Measurements from ENCODE around the gene E4F1.
A peak's percentile ranks its signal among the peaks of the same experiment; 100 is the strongest.
"Not testable (repeated sequence)": the region's sequence is repeated elsewhere in the genome, so short reads cannot be mapped to it uniquely, and the experiment has no call there.

Gene E4F1

DNA sequence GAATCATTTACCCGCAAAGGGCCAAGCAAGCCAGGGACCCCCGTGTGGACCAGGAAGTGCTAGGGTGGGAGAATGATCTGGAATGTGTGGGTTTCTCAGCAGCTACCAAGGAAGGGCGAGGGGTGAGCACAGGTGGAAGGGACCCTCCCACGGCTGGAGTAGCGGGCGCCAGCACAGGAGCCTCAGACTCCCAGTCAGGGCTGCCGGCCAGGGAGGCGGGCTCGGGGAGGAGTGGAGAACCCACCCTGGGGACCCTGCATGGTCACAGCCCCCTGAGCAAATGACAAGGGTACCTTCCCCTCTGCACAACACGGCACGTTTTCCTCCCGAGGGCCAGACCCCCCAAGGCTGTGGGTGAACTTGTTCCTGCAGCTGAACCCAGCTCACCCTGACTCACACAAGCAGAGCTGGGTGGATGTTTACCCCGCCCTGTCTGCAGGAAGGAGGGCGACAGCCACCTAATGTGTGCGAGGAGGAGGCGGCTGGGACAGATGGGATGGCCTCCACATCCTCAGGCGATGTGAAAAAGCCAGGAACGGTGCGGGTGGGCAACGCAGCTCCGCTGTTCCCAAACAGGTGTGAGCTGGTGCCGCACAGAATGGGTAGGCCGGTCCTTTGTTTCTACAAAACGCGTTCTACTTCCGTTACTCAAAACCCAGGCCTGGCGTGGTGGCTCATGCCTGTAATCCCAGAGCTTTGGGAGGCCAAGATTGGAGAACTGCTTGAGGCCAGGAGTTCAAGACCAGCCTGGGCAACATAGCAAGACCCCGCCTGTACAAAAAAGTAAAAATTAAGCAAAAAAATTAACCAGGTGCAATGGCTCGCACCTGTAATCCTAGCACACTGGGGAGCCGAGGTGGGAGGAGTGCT lies 21.8 kb downstream of the E4F1 start:
- DNase-seq, result no peak

DNA sequence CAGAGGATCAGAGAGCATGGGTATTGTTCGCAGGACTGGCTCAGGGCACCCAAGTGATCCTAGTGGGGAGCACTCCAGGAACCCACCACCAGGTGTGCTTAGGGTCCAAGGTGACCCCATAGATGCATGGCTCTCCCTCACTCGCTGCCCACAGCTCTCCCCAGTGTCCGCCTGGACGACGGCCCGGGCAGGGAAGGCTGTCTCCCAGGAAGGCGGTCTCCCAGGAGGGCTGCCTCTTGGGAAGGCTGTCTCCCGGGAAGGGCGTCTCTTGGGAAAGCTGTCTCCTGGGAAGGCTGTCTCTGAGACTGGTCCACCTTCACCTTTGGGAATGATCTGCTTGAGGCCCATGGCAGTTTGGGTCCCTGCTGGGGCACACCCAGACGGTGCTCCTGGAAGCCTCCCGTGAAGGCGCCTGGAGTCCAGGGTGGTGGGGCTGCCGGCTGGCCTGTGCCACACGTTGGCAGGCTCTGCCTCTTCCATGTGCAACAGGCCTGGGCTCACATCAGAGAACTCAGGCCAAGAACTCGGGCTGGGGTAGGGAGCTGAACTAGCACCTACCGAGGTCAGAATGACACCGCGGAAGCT lies 23.0 kb downstream of the E4F1 start:
- no peak for DNase-seq

DNA sequence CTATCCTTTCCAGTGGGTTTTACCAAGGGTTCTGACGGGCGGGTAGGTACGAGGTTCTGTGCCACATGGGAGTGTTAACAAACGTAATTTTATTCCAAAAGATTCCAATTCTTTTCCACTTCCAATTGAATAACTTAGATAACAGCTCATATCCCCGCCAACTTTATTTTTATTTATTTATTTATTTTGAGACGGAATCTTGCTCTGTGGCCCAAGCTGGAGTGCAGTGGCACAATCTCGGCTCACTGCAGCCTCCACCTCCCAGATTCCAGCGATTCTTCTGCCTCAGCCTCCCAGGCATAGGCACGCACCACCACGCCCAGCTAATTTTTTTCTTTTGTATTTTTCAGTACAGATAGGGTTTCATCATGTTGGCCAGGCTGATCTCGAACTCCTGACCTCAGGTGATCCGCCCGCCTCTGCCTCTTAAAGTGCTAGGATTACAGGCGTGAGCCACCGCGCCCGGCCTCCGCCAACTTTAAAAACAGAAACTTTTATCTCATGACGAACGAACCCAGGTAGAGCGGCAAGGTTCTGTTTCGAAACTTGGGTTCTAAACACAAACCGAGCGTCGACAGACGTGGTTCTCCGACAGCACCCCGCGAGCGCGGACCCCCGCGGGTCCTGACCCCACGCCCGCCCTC lies 27.4 kb downstream of the E4F1 start:
- DNase-seq, result no peak

DNA sequence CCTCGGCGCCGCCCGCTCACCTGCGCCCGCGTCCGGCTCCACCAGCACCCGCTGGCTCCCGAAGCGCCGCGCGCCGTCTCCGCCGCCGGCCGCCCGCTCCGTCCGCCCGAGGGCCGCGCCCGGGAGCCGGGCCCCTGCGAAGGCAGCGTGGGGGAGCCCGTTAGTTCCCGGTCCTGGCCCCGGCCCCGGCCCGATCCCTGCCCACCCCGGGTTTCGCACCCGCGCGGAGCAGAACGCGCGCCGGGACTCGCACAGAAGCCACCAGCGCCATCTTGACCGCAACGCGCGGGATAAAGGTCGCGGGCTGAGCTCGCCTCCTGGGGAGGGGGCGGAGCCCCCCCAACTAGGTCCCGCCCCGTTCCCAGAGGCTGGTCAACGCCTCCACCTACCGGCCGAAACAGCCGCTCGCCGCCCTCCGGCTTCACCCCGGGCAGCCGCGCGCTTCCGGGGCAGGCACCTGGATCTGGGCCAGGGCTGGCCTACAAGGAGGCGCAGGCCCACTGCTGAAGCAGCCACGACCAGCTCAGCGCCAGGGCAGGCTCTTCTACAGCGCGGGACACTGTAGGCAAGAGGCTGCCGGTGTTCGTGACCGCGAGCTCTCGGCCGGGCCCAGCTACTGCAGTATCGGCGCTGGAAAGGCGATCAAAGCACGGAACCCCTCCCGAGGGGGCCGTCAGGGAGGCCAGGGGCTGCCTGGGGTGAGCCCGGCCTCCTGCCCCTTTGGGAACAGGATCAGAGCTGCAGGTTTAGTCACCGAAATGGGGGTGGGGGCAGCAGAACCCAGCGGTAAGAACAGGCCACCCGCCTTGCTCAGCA lies 28.1 kb downstream of the E4F1 start, which contains the start of gene ECI1:
ECI1 (minus strand) TSS at position 292 of the 816 bp plus-strand sequence; CDS start at position 271, 21 bp downstream.
- DNase-seq, result peak; percentile 86 to 90

DNA sequence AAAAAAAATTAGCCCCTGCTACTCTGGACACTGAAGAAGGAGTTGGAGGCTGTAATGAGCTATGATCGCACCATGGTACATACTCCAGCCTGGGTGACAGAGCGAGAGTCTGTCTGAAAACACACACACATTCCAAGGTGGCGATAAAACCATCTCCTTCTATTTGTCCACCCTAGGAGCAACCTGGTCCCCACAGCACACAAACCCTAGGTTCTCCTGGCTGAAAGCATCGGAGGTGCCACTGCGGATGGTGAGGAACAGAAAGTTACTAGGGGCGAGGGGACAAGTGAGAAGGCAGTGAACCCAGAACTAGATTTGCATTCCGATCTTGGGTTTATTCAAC lies 29.4 kb downstream of the E4F1 start:
- no peak for DNase-seq

DNA sequence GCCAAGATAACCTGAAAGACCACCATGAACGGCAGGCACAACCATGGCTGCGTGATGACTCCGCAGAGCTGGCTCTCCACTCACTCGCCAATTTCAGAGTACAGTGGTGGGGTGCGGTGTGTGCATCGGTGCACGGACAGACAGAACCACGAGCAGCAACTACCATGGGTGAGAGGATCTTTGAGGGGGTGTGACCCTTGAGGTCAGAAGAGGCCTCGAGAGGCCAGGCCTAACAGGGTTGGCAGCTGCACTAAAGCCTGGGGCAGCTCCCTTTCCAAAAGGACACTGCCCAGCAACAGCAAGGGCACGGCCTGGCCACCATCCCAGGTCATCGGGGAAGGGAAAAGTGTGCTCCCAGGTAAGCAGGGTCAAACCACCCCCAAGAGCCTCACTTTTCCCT lies 29.9 kb downstream of the E4F1 start:
- no peak for DNase-seq

DNA sequence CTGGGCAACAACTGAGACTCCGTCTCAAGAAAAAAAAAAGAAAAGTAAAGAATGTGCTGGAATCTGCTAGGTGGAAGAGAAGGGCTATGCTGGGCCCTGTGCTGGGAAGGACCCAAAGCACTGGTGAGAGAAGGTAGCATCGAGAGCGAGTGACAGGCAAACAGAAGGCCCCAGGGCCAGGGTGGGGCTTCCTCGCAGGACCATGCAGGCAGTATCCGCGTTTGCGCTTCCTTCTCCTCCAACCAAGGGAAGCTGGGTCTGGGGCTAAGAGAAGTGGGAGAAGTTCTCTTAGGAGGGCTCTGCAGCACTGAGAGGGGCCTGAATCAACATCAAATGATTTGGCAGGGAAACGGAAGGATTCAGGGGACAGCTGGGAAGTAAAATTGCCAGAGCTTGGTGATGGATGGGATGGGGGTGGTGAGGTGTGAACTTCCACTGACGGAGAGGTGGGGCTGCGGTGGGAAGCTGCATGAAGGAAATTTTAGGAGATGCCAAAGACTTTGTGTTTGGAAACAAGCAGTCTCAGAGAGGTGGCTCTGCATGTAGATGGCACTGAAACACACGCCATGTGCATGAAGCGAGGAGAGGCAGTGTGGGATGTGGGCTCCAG lies 33.2 kb downstream of the E4F1 start:
- no peak for DNase-seq

DNA sequence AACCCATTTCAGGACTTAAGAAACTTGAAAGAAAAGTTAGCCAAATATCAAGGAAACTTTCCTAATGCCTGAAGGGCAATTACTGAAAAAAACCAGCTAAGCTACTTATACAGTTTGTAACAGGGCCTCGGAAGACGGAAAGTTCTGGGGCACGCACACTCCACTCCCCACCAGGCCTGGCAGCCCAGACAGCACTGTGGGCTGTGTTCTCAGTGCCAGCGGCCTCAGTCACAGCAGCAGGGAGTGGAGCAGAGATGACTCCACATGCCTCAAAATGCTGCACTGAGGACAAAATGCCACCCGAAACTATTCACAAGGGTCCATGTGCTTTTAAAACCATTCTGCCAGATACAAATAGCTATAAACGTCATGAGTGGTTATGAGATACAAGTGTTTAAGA lies 34.3 kb downstream of the E4F1 start:
- DNase-seq, result no peak

DNA sequence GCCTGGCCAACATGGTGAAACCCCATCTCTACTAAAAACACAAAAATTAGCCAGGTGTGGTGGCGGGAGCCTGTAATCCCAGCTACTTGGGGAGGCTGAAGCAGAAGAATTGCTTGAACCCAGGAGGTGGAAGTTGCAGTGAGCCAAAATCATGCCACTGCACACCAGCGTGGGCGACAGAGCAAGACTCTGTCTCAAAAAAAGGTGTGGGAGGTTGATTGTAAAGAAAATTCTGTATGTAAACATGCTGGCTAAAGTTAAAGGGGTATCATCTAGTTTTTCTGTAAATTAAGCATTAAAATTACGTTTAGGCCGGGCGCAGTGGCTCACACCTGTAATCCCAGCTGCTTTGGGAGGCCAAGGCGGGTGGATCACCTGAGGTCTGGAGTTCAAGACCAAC lies 35.1 kb downstream of the E4F1 start:
- not testable (repeated sequence) for DNase-seq

DNA sequence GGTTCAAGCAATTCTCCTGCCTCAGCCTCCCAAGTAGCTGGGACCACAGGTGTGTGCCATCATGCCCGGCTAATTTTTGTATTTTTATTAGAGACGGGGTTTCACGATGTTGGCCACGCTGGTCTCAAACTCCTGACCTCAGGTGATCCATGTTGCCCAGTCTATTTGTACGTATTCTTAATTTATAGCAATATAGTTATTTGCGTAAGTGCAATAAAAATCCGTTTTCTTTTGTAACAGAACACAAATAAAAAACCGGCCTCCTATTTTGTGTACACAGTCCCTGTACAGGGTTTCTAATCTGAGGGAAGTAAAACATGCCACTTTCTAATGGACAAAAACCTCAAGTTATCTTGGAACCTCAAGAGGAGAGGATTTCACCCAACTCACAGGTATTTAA lies 36.9 kb downstream of the E4F1 start:
- DNase-seq, result no peak

DNA sequence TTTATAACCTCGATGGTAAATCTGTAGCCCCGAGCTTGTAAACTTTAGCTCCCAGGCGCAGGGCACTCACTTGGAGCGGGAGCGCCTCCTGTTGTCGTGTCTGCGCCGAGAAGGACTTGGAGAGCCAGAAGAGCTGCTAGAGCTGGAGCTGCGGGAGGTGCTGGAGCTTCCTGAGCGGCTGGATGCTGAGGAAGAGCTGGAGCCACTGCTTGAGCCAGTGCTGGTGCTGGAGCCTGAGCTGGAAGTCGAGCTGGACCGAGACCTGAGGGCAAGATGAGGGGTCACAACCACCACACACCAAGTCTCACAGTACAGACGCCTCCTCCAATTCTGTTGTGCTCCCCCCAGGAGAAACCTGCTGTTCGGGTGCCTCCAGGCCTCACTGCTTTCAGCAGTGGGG lies 39.6 kb downstream of the E4F1 start:
- not testable (repeated sequence) for DNase-seq

DNA sequence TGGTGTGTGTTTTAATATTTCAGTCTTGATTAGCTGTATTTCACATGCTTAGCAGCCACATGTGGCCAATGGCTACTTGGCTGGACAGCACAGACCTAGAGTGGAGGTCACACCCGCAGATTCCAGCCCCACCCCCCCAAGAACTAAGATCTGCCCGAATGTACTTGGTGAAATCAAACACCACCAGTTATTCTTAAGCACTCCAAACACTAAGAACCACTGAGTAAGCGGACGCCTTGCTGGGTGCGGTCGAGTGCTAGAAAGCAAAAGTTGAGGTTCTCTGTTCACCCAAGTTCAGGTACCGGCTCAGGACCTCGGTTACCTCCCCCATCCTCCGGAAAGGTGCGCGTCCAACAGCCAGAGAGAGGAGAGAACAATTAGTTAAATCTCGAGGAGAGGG lies 43.5 kb downstream of the E4F1 start:
- not testable (repeated sequence) for DNase-seq

DNA sequence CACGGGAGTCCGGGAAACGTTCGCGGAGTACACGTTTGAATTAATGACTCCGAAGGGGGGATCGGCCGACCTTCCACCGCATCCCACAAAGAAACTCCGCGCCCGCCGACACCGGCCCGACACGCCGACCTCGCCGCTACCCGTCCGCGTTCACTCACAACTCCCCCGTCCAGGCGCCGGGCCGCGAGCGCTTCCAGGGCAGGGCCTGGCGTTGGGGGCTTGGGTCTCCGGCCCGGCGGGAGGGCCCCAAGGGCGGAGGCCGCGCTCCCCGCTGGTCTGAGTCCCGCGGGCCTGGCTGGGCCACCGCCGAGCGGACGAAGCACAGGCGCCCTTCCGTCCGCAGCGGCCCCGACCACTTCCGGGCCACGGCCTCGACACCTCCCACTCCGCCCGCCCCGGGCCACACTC lies 44.1 kb downstream of the E4F1 start:
- DNase-seq, result not testable (repeated sequence)

DNA sequence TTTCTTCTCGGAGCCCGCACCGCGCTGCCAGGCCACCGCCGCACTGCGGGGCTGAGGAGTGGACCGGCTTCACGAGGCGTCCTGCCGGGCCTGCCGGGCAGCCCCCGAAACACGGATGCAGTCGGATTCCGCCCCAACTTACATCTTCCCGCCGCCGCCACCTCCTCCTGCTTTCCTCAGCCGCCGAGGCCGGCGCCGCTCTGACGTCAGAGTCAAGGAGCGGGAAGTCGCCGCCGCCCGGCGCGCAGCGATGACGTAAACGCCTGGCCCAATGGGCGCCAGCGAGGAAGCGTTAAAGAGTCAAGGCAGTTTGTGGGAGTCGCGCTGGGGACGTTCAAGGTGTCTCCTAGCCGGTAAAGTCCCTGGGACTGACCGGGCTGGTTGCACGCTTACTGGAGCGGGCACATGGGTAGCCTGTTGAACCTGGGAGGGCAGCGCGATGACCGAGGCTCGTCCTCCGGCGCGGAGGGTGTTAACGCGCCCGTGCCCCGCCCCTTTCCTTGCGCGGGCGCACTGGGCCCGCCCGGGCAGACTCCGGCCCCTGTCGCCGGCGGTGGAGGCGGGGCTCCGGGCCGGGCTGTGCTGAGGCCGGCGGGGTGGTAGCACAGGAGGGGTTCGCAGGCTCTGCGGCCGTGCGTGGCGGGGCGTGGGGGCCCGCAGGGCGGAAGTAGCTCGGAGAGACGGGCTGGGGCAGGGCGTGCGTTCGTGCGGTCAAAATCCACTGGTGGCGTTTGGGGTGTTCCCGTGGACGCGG lies 44.7 kb downstream of the E4F1 start, which contains the start of gene RNPS1:
RNPS1 (minus strand) TSS at position 214 of the 754 bp plus-strand sequence. CDS start 3,483 bp downstream, outside the sequence.
- DNase-seq, result peak; percentile 93 to 95

DNA sequence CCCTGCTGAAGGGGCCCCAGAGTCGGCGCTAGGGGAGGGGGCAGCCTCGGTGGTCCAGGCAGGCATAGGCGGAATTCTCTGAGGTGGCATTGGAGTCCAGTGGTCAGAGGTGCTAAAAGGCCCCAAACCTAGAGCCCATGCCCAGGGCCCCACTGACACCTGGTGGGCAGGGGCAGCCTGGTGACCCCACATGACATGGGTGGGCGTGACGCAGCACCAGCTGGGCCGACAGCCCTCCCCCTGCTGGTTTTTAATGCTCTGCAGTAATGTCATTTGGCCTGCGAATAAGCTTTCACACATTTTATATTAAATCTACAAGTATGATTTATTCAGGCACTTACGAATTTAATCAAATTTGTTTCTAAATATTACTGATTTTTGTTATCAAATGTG lies 46.7 kb downstream of the E4F1 start:
- DNase-seq, result no peak

DNA sequence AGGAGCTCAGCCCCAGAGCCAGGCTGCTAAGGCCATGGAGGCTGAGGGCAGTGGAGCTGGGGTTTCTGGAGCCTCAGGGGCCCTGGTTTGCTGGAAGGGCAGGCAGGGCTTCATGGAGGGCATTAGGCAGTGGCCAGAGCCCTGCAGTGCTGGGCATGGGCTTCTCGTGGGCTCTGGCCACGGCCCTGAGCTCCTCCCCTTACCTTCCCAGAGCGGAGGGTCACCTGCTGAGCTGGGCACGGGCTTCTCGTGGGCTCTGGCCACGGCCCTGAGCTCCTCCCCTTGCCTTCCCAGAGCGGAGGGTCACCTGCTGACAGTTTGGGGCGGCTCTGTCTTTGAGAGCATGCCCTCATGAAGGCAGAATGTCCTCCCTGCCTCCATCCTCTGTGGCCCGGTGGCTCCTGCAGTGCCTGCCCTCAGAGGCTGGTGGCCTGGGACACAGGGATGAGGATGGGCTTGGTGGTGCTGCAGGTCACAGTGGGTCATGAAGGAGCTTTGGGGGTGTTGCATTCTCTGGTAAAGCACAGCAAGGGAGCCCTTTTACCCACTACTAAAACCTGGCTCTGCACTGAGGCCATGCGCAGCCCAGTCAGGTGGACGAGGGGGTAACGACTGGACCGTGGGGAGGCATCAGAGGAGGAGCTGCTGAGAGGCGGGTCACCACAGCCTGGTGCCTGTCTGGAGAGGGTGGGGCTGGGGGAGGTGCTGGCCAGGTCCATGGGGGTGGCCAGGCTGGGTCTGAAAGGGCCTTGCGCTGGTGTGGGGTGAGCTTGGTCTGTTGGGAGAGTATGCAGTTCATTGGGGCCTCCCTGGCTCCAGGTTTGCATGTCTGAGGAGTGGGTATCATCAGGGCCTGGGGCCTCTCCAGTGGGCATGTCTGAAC lies 47.4 kb downstream of the E4F1 start:
- no peak for DNase-seq

DNA sequence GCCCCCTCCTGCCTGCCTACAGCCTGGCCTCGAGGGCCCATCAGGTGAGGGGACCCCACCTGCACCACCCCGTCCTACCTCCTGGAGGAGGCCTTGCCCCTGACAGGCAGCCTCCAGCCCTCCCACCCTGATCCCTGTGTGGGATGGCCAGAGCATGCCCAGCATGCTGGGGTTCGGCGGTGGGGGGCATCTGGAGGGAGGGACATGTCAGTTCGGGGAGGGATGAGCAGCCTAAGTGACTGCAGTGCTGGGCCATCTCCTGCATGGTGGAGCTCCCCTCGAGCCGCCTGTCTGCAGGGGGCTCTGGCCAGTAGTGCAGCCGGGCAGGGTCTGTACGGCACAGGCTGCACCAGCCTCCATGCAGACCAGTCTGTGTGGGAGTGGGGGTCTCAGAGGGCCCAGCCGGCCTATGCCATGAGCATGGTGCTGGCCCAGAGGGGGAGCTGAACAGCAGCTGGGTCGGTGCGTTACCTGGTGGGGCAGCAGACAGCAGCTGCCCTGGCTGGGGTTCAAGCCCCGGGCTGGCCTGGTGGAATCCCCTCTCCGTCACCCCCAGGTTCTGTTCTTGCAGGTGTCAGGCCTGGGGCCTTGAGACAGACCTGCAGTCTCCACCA lies 48.6 kb downstream of the E4F1 start:
- no peak for DNase-seq

DNA sequence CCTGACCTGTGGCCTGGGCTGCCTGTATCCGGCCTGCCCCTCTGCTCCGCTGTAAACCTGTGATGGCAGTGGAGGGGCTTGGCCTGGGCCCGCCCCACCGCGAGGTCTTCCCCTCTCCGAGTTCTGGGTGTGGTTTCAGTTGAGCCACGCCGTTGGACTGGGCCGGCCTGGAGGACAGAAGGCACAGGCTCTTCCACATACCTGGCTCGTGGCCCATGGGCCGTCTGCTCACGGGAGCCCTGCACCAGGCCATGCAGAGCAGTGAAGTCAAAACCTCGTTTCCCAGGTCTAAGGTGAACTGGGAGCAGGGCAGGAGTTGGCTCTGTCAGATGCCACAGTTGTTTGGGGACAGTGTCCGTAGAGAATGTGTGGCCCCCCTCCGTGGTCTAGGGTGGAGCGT lies 50.1 kb downstream of the E4F1 start:
- no peak for DNase-seq

DNA sequence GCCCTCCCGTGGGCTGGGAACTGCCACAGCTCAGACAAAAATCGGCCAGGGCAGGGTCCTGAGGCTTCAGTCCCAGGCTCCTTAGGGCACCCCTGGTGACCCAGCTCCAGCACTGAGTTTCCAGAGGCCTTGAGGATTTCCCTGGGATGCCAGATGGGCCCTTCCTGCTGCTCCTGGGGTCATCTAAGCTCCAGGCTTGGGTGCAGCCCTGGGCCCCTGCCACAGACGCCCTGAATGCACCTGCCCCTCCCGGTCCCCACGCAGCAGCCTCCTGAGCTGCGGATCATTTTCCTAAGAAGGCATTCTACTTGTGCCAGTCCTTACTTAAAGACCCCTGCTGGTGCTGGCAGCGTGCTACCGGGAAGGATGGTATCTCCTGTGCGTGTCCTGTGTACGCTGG lies 50.5 kb downstream of the E4F1 start:
- DNase-seq, result no peak

Measured in NCI-H2081 (cell line).